ENCODE measurements around the gene TALDO1.

GRCh38 chr11:699116-699508 lies 48.2 kb upstream of the TALDO1 start:
- no peak for TF ChIP-seq TARDBP (IDR thresholded peaks at IDR 0.05)
- no peak for TF ChIP-seq CTBP1 (IDR thresholded peaks at IDR 0.05; ENCODE audit: borderline replicate concordance)
- TF ChIP-seq NFRKB (IDR thresholded peaks at IDR 0.05), result no peak
- TF ChIP-seq ZNF384 (IDR thresholded peaks at IDR 0.05), result no peak
- TF ChIP-seq SP1 (IDR thresholded peaks at IDR 0.05), result no peak
- TF ChIP-seq HDGF (IDR thresholded peaks at IDR 0.05; ENCODE audit: borderline replicate concordance), result no peak
- no peak for TF ChIP-seq L3MBTL2 (conservative IDR thresholded peaks at IDR 0.05)
